AG10803 (cell line): Measurements from ENCODE around the gene EEF2.

Experiments
- DNase-seq: peaks from one replicate; pipeline ENCODE4 v3.0.0; 2010; ENCODE audit warnings: low read depth
- H3K4me3 ChIP-seq: 2 replicates; pipeline ENCODE4 v1.5.1; 2011; ENCODE audit warnings: mild to moderate bottlenecking, low read length, control low read depth
- CTCF ChIP-seq: conservative IDR thresholded peaks from 2 replicates; pipeline ENCODE4 v1.5.1; 2011; ENCODE audit warnings: mild to moderate bottlenecking, low read length, control low read depth, inconsistent platforms

EEF2 gene

GRCh38 chr19:3979289-3979673, 6.0 kb downstream of the EEF2 start:
- no peak overlapping the region for H3K4me3 ChIP-seq
- no peak for DNase-seq
- TF ChIP-seq CTCF = no peak

- no peak overlapping the region for H3K4me3 ChIP-seq
- DNase-seq = no peak
- TF ChIP-seq CTCF = no peak
Observed at GRCh38 chr19:3978145-3978544, 7.1 kb downstream of the EEF2 start.

GRCh38 chr19:3977242-3978143, 7.8 kb downstream of the EEF2 start:
- no peak overlapping the region for H3K4me3 ChIP-seq
- TF ChIP-seq CTCF = no peak
- no peak for DNase-seq

GRCh38 chr19:3976495-3977241, 8.6 kb downstream of the EEF2 start:
- TF ChIP-seq CTCF = no peak
- H3K4me3 ChIP-seq = no peak overlapping the region
- peak; percentile 36 for DNase-seq

GRCh38 chr19:3975637-3976087, 9.6 kb downstream of the EEF2 start:
- no peak overlapping the region for H3K4me3 ChIP-seq
- TF ChIP-seq CTCF = no peak
- no peak for DNase-seq

GRCh38 chr19:3975144-3975543, 10.1 kb downstream of the EEF2 start:
- no peak overlapping the region for H3K4me3 ChIP-seq
- TF ChIP-seq CTCF = no peak
- no peak for DNase-seq
